ENCODE measurements around the gene GATAD1. TPM values are rescaled to one million over a fixed set of nuclear protein-coding genes. Genes with fewer than 3 reads are reported as not detected.
"Not testable (repeated sequence)": the region's sequence is repeated elsewhere in the genome, so short reads cannot be mapped to it uniquely, and the experiment has no call there.

GATAD1 gene
- total RNA-seq, 1 experiment from 2014 or later: 37.6 TPM

- TF ChIP-seq FOXP1 (CRISPR knock-in tag; IDR thresholded peaks at IDR 0.05; ENCODE audit: borderline replicate concordance): no peak
- no peak for TF ChIP-seq GABPB1 (CRISPR knock-in tag; IDR thresholded peaks at IDR 0.05)
- TF ChIP-seq, protein P1, sequence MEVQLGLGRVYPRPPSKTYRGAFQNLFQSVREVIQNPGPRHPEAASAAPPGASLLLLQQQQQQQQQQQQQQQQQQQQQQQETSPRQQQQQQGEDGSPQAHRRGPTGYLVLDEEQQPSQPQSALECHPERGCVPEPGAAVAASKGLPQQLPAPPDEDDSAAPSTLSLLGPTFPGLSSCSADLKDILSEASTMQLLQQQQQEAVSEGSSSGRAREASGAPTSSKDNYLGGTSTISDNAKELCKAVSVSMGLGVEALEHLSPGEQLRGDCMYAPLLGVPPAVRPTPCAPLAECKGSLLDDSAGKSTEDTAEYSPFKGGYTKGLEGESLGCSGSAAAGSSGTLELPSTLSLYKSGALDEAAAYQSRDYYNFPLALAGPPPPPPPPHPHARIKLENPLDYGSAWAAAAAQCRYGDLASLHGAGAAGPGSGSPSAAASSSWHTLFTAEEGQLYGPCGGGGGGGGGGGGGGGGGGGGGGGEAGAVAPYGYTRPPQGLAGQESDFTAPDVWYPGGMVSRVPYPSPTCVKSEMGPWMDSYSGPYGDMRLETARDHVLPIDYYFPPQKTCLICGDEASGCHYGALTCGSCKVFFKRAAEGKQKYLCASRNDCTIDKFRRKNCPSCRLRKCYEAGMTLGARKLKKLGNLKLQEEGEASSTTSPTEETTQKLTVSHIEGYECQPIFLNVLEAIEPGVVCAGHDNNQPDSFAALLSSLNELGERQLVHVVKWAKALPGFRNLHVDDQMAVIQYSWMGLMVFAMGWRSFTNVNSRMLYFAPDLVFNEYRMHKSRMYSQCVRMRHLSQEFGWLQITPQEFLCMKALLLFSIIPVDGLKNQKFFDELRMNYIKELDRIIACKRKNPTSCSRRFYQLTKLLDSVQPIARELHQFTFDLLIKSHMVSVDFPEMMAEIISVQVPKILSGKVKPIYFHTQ (CRISPR knock-in tag; IDR thresholded peaks at IDR 0.05): no peak
- Mint-ChIP-seq H3K27me3 (ENCODE audit: low read depth) (no peaks in the 10 kb centered on the region), H3K9me3 (peaks cover 28% of the 10 kb centered on the region), H3K4me1 (no peaks in the 10 kb centered on the region), H3K36me3 (peaks cover 23% of the 10 kb centered on the region), H3K4me3 (no peak overlapping the region), H3K27ac (no peak overlapping the region)
- ChIA-PET POLR2A (no interaction called here), CTCF (interaction anchor here (1.5 kb wide), 1 partner anchor 20 kb away, joined by 3 read pairs; no protein-coding TSS in a partner anchor)
- ATAC-seq (no peak), DNase-seq (ENCODE audit: low spot score) (no peak)
These were observed 19.4 kb downstream of the GATAD1 start for GRCh38 chr7:92466682-92467081.

GRCh38 chr7:92468589-92468988, 21.3 kb downstream of the GATAD1 start:
- H3K4me3 Mint-ChIP-seq; CTCF ChIA-PET; ATAC-seq; H3K27me3 Mint-ChIP-seq (ENCODE audit: low read depth); H3K4me1 Mint-ChIP-seq; DNase-seq (ENCODE audit: low spot score); POLR2A ChIA-PET; H3K27ac Mint-ChIP-seq: not testable (repeated sequence)
- Mint-ChIP-seq H3K36me3 (peaks cover 23% of the 10 kb centered on the region), H3K9me3 (peaks cover 28% of the 10 kb centered on the region)

GRCh38 chr7:92473989-92474388, 26.7 kb downstream of the GATAD1 start:
- H3K4me1 Mint-ChIP-seq; ATAC-seq; H3K4me3 Mint-ChIP-seq; H3K36me3 Mint-ChIP-seq; CTCF ChIA-PET; H3K27me3 Mint-ChIP-seq (ENCODE audit: low read depth); POLR2A ChIA-PET; DNase-seq (ENCODE audit: low spot score); H3K27ac Mint-ChIP-seq: not testable (repeated sequence)
- H3K9me3 Mint-ChIP-seq: peaks cover 11% of the 10 kb centered on the region

- ATAC-seq; H3K4me3 Mint-ChIP-seq; H3K9me3 Mint-ChIP-seq; H3K27ac Mint-ChIP-seq; H3K36me3 Mint-ChIP-seq; DNase-seq (ENCODE audit: low spot score); H3K27me3 Mint-ChIP-seq (ENCODE audit: low read depth); CTCF ChIA-PET: not testable (repeated sequence)
- H3K4me1 Mint-ChIP-seq: peaks cover 14% of the 10 kb centered on the region
- POLR2A ChIA-PET: interaction anchor here (0.6 kb wide), 1 partner anchor 36 kb away, joined by 3 read pairs; no protein-coding TSS in a partner anchor
These were observed 28.0 kb downstream of the GATAD1 start for GRCh38 chr7:92475261-92475770.

- H3K4me1 Mint-ChIP-seq: peaks cover 14% of the 10 kb centered on the region
- H3K4me3 Mint-ChIP-seq; H3K27ac Mint-ChIP-seq; H3K9me3 Mint-ChIP-seq; H3K27me3 Mint-ChIP-seq (ENCODE audit: low read depth); ATAC-seq; DNase-seq (ENCODE audit: low spot score); H3K36me3 Mint-ChIP-seq; CTCF ChIA-PET: not testable (repeated sequence)
- POLR2A ChIA-PET: interaction anchor here (0.6 kb wide), 1 partner anchor 35 kb away, joined by 3 read pairs; no protein-coding TSS in a partner anchor
These were observed 28.7 kb downstream of the GATAD1 start for GRCh38 chr7:92475851-92476590.

GRCh38 chr7:92477681-92478080, 30.4 kb downstream of the GATAD1 start, which contains the start of gene ERVW-1:
ERVW-1 (minus strand) TSS chr7:92477946; CDS start chr7:92470381, 7,565 bp downstream.
- peaks cover 14% of the 10 kb centered on the region for H3K4me1 Mint-ChIP-seq
- H3K27ac Mint-ChIP-seq; POLR2A ChIA-PET; H3K4me3 Mint-ChIP-seq; H3K27me3 Mint-ChIP-seq (ENCODE audit: low read depth); DNase-seq (ENCODE audit: low spot score); H3K9me3 Mint-ChIP-seq; CTCF ChIA-PET; H3K36me3 Mint-ChIP-seq; ATAC-seq: not testable (repeated sequence)

GRCh38 chr7:92478095-92478494, 30.8 kb downstream of the GATAD1 start:
- no peak for TF ChIP-seq TP53 (CRISPR knock-in tag; IDR thresholded peaks at IDR 0.05)
- TF ChIP-seq E2F1 (CRISPR knock-in tag; IDR thresholded peaks at IDR 0.05): no peak
- TF ChIP-seq ZNF317 (CRISPR knock-in tag; IDR thresholded peaks at IDR 0.05; ENCODE audit: borderline replicate concordance, low read depth): no peak
- no peak for TF ChIP-seq ATF6 (CRISPR knock-in tag; IDR thresholded peaks at IDR 0.05)
- Mint-ChIP-seq H3K4me3 (no peak overlapping the region), H3K9me3 (no peaks in the 10 kb centered on the region), H3K36me3 (no peaks in the 10 kb centered on the region), H3K27me3 (ENCODE audit: low read depth) (no peaks in the 10 kb centered on the region), H3K27ac (no peak overlapping the region), H3K4me1 (peaks cover 14% of the 10 kb centered on the region)
- ChIA-PET CTCF (no interaction called here), POLR2A (no interaction called here)
- no peak for ATAC-seq
- no peak for DNase-seq (ENCODE audit: low spot score)

Data from WTC11 (cell line).